CD4-positive, alpha-beta T cell treated with Interleukin-6 at 100 ng/mL for 8 hours (primary cell): ENCODE measurements around the gene GHSR.

Experiments
- DNase-seq: peaks from one replicate; pipeline ENCODE4 v3.0.0-alpha.2; 2020; ENCODE audit warnings: mixed read lengths, low spot score

Gene GHSR

GRCh38 chr3:172447611-172448579 is at the start of gene GHSR:
Gene GHSR, minus strand, starts transcription at chr3:172448456. Its CDS starts 43 bp downstream, at chr3:172448413.
- DNase-seq: peak; percentile 5

DNA sequence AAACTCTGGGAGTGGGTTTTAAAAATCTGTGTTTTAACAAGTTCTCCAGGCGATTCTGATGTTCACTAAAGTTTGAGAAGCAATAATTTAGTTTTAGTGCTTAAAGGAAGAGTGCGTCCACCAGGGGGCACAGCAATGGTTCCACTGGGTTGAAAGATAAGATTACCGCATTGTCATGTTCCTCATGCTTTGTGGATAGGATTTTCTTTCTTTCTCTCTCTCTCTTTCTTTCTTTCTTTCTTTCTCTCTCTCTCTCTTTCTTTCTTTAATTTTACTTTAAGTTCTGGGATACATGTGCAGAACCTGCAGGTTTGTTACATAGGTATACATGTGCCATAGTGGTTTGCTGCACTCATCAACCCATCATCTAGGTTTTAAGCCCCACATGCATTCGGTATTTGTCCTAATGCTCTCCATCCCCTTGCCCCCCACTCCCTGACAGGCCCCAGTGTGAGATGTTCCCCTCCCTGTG is 42.0 kb upstream of the GHSR start:
- peak; percentile 75 for DNase-seq

DNA sequence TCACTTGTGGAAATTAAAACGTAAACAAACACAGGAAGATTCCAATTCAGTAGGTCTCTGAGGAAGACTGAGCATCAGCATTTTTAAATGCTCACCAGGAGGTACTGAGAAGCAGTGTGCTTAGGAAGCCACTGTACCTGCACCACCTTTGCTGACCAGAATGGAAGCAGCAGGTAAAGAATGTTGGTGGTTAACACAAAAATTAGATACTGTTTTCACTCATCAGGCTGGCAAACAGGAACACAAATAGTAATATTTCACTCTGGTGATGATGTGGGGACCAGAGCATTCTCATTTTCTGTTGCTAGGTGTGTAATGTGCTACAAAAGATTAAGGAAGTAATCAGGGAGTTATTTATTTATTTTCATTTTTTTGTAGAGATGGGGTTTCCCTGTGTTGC is 29.9 kb upstream of the GHSR start:
- DNase-seq: no peak

DNA sequence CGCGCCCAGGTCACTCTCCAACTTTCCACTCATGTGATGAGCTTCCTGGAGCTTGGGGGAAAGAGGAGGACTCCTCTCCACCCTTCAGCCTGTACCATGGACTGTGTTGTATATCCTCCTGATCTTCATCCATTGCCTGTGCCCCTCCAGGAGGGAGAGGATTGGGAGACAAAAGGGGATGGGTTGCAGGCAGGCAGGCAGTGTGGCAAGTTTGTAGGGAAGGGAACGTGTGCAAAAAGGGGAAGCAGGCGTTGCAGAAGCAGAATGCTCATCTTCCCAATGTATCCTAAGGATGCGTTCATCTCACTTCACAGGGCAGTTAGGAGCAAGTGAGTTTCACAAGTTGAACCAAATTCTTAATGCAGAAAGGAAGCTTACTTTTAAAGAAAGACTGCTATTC is 28.1 kb upstream of the GHSR start:
- DNase-seq: no peak

DNA sequence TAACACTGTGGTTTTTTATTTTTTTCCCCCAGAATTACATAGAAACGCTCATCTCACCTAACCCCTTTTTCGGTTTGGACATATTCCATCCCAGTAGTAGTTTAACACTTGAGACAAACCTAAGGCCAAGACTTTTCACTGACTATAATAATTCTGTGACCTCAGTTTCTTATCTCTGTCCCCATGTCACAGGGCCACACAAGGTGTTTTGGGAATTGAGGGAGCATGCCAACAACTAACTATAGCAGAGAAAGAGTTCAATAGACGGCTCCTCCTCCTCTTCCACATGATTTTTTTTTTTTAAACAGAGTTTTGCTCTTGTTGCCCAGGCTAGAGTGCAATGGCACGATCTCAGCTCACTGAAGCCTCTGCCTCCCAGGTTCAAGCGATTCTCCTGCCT is 27.4 kb upstream of the GHSR start:
- DNase-seq: no peak

DNA sequence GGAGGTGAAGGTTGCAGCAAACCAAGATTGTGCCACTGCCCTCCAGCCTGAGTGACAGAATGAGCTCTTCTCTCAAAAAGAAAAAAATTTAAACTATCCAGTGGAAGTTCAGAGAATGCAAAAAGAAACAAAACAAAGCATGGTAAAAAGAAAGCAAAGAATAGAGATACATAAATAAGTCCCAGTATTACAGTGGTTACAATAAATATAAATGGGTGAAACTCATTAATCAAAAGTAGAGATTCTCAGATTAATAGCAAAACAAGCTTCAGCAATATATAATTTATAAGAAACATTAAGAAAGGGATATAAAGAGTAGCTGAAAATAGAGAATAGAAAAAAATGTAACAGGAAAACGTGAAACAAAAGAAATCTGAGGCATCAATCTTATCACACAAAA is 23.6 kb upstream of the GHSR start:
- no peak for DNase-seq

- DNase-seq: no peak
Observed at GRCh38 chr3:172470588-172470987, 22.3 kb upstream of the GHSR start.

- DNase-seq: no peak
Observed at GRCh38 chr3:172467170-172467824, 19.0 kb upstream of the GHSR start.

DNA sequence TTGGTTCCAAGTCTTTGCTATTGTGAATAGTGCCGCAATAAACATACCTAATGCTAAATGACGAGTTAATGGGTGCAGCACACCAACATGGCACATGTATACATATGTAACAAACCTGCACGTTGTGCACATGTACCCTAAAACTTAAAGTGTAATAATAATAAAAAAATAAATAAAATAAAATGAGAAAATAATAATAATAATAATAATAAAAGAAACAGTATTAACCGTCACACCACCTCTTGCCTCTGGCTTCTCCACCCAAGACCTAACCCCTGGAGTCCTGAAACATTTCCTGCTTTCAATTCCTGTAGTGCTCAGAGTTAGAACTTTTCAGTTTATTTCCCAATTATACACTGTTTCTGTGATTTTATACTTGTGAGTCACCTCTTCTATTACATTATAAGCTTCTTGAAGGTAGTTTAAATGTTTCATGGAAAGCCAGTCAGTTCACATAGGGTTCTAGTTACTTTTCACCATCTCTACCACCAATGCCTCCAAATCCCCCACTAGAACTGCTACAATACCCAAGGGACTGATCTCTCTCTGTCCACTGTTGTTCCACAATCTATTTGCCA is 18.4 kb upstream of the GHSR start:
- no peak for DNase-seq

DNA sequence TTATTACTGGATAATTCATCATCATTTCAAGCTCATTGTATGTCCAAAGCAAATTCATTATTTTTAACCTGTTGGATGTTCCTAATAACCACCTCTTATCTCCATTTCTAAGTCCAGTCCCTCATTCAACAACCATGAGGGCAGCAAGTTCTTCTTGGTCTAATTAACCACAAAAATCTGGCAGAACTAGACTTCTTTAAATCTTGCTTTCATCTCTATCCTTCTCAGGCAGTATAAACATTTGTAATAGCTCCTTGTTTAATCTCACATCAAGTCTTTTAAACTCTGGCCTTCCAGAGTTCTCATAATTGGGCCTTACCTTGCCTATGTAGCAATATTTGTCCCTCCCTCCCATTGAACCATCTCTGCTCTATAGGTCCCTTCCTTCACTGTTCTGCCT is 17.0 kb upstream of the GHSR start:
- DNase-seq: no peak

DNA sequence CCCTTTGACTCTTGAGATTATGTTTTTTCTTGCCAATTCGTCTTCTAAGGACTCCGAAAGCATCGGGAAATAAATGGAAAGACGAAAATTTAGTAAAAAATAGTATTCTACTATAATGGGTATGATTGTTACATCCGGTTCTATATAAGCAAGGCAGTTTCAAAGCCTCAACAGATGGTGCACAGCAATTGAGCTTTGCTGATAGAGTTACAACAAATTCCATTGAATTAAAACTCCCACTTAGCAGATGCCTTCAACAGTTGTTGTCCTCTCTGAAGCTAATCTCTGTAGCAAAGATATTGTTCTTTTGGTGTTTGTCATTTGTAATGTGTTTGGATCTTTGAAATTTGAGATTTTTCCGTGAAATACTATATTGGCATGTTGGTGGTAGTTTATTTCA is 16.1 kb upstream of the GHSR start:
- no peak for DNase-seq

GRCh38 chr3:172461530-172462138 is 13.4 kb upstream of the GHSR start:
- DNase-seq: peak; percentile 40

- DNase-seq: no peak
Observed at GRCh38 chr3:172456404-172456803, 8.1 kb upstream of the GHSR start.

GRCh38 chr3:172454180-172454579 is 5.9 kb upstream of the GHSR start:
- DNase-seq: no peak

DNA sequence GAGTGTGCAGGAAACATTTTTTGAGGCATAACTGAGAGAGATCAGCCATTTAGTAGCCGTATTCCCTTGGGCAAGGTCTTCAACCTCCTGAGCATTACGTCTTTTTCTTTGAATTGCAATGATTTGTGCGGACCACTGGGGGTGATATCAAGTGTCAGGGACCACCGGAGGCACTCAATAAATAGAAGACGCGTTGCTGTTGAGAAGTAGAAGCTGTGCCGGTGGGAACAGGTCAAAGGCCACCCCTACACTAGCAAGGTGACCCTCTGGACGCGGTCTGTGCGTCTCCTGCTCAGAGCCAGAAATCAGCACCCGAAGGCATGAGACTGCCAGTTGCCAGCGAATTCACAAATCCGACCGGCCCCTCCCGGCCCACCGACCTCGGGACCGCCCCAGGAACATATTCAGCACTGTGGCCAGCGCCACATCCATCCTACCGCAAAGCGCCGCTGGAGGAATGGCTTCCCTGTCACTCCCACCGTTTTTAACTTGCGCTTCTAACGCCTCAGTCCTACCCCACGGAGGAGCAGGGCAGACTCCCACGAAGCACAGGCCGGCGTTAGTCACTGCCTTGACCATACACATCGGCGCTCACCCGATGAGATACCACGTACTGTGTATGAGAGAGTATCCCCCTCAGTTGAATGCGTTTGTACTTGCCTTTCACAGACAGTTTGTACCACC is 1.4 kb upstream of the GHSR start:
- no peak for DNase-seq

- no peak for DNase-seq
Observed at GRCh38 chr3:172448661-172449465, 607 bp upstream of the GHSR start.

DNA sequence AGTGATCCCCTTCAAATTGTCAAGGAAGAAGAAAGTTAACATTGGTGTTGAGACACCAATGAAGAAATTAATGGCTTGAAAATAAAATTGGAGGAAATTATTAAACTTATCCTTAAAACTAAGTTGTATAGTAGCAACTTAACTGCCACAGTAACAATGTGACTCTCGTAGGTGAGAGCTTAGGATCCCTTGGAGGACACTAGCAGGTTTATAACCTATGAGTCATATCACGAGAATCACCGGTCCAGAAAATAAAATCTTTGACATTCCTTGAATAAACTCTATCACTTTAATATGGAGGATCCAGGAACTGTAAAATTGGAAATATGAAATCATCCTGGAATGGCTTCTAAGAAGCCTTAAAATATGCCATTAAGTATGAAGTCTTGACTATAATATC is 2.1 kb downstream of the GHSR start:
- DNase-seq: no peak

GRCh38 chr3:172444821-172445220 is 3.4 kb downstream of the GHSR start:
- DNase-seq: no peak

DNA sequence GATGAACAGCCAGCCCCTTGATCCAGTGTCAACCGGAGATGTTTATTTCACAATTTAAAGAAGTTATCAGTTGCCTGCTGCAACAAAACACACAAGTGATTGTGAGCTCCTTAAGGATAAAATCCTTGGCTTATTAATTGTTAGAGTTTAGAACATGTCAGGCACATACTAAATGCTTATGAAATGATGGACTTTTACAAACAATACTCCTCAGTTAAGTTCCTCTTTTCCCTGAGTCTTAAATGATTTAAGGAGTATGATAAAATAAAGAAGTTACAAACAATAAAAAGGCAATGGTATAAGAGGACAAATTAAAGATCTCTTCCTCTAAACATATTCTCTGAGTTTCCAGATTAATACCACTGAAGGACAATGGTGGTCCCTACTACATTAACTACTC is 5.7 kb downstream of the GHSR start:
- no peak for DNase-seq

GRCh38 chr3:172441581-172441980 is 6.7 kb downstream of the GHSR start:
- no peak for DNase-seq

- DNase-seq: no peak
Observed at GRCh38 chr3:172438186-172438585, 10.1 kb downstream of the GHSR start.
